Raji (cell line): Measurements from ENCODE around the gene SLC26A1.

Experiments used
- POLR2A ChIP-seq: IDR thresholded peaks from 2 replicates; pipeline ENCODE4 v1.6.1; 2011; ENCODE audit warnings: low read depth, low read length, control low read depth; ENCODE audit not compliant: insufficient read depth

Gene SLC26A1

GRCh38 chr4:993111-994029 is at the start of gene SLC26A1:
SLC26A1 (minus strand) TSS chr4:993404; CDS start chr4:991703, 1,701 bp downstream.
- TF ChIP-seq POLR2A: no peak

- no peak for TF ChIP-seq POLR2A
These were observed 49.3 kb upstream of the SLC26A1 start for GRCh38 chr4:1042352-1043055.

GRCh38 chr4:1041936-1042330 is 48.7 kb upstream of the SLC26A1 start:
- TF ChIP-seq POLR2A: no peak

- no peak for TF ChIP-seq POLR2A
These were observed 48.1 kb upstream of the SLC26A1 start for GRCh38 chr4:1041147-1041935.

- TF ChIP-seq POLR2A: no peak
These were observed 47.3 kb upstream of the SLC26A1 start for GRCh38 chr4:1040344-1041146.

GRCh38 chr4:1039493-1040343 is 46.5 kb upstream of the SLC26A1 start:
- no peak for TF ChIP-seq POLR2A

GRCh38 chr4:1038948-1039492 is 45.8 kb upstream of the SLC26A1 start:
- TF ChIP-seq POLR2A: no peak

- TF ChIP-seq POLR2A: no peak
These were observed 44.0 kb upstream of the SLC26A1 start for GRCh38 chr4:1036976-1037810.

- no peak for TF ChIP-seq POLR2A
These were observed 42.9 kb upstream of the SLC26A1 start for GRCh38 chr4:1036095-1036494.

- no peak for TF ChIP-seq POLR2A
These were observed 42.3 kb upstream of the SLC26A1 start for GRCh38 chr4:1035510-1035909.

GRCh38 chr4:1033840-1034551 is 40.8 kb upstream of the SLC26A1 start:
- no peak for TF ChIP-seq POLR2A

GRCh38 chr4:1032861-1033260 is 39.7 kb upstream of the SLC26A1 start:
- TF ChIP-seq POLR2A: no peak
